ENCODE results near the gene PRKCE. TPM values are rescaled to one million over a fixed set of nuclear protein-coding genes. Genes with fewer than 3 reads are reported as not detected.

The PRKCE gene
- total RNA-seq, 1 experiment from 2014 or later: 1.3 TPM

GRCh38 chr2:46000660-46001059, 349.2 kb downstream of the PRKCE start:
- Histone ChIP-seq H3K4me1 (ENCODE audit: insufficient read depth, low read length) (0 out of 2 replicates have a peak, but pooled peaks cover 3% of the 10 kb centered on the region), H3K79me2 (ENCODE audit: insufficient read depth, low read length) (no peaks in the 10 kb centered on the region), H3K18ac (ENCODE audit: insufficient read length, low read depth, low read length) (no peak overlapping the region), H3K79me1 (ENCODE audit: insufficient read depth, low read depth, low read length, poor library complexity, severe bottlenecking) (no peaks in the 10 kb centered on the region), H2AK5ac (ENCODE audit: insufficient read length, low read length) (no peak overlapping the region), H2BK12ac (ENCODE audit: insufficient read length, low read depth, low read length) (no peak overlapping the region), H2BK20ac (ENCODE audit: low read depth, low read length, poor library complexity, severe bottlenecking) (no peak overlapping the region), H2BK5ac (ENCODE audit: insufficient read length, low read length) (no peak overlapping the region), H3K27ac (ENCODE audit: insufficient read length, low read depth, low read length) (no peak overlapping the region), H3K4me2 (ENCODE audit: insufficient read depth, insufficient read length, low read length) (no peak overlapping the region), H3K56ac (ENCODE audit: insufficient read length, low read depth, low read length) (no peak overlapping the region), H2BK120ac (ENCODE audit: low read depth, low read length, poor library complexity, severe bottlenecking) (no peak overlapping the region), H3K9me3 (ENCODE audit: control insufficient read depth, low read depth, low read length) (no peaks in the 10 kb centered on the region), H3K9ac (ENCODE audit: extremely low read depth, insufficient read length, low read length) (no peak overlapping the region), H4K91ac (ENCODE audit: insufficient read length, low read depth, low read length) (no peak overlapping the region), H3K4ac (ENCODE audit: low read depth, low read length) (no peak overlapping the region), H3K23me2 (ENCODE audit: insufficient read length, low read depth, low read length, poor library complexity, severe bottlenecking) (no peaks in the 10 kb centered on the region), H4K8ac (replicated peaks; ENCODE audit: insufficient read length, low read depth, low read length) (no peak overlapping the region), H2BK15ac (ENCODE audit: low read depth, low read length) (no peak overlapping the region), H3K23ac (ENCODE audit: insufficient read length, low read depth, low read length) (no peak overlapping the region), H3T11ph (ENCODE audit: low read length) (no peak overlapping the region), H3K27me3 (ENCODE audit: insufficient read depth, low read length) (no peaks in the 10 kb centered on the region), H4K20me1 (ENCODE audit: control insufficient read depth, insufficient read depth, insufficient read length) (no peaks in the 10 kb centered on the region), H4K5ac (ENCODE audit: insufficient read length, low read depth, low read length) (no peak overlapping the region), H3K14ac (ENCODE audit: insufficient read depth, low read length) (no peak overlapping the region), H2AFZ (ENCODE audit: low read length) (no peak overlapping the region)
- Mint-ChIP-seq H3K9me3 (no peaks in the 10 kb centered on the region), H3K36me3 (ENCODE audit: insufficient read depth in 1 of 3, low read depth in 3 of 3) (no peaks in the 10 kb centered on the region), H3K27me3 (ENCODE audit: low read depth) (no peaks in the 10 kb centered on the region; the same call in 1 of the 2 replicates), H3K4me3 (no peak overlapping the region), H3K4me1 (no peaks in the 10 kb centered on the region), H3K27ac (no peak overlapping the region)
- TF ChIP-seq, protein P1, sequence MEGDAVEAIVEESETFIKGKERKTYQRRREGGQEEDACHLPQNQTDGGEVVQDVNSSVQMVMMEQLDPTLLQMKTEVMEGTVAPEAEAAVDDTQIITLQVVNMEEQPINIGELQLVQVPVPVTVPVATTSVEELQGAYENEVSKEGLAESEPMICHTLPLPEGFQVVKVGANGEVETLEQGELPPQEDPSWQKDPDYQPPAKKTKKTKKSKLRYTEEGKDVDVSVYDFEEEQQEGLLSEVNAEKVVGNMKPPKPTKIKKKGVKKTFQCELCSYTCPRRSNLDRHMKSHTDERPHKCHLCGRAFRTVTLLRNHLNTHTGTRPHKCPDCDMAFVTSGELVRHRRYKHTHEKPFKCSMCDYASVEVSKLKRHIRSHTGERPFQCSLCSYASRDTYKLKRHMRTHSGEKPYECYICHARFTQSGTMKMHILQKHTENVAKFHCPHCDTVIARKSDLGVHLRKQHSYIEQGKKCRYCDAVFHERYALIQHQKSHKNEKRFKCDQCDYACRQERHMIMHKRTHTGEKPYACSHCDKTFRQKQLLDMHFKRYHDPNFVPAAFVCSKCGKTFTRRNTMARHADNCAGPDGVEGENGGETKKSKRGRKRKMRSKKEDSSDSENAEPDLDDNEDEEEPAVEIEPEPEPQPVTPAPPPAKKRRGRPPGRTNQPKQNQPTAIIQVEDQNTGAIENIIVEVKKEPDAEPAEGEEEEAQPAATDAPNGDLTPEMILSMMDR (conservative IDR thresholded peaks at IDR 0.05): no peak
- no CpG with 5 or more reads among the region's 5 CpGs for WGBS (ENCODE audit: extremely low coverage, insufficient read length, low lambda C conversion rate)
- no peak for DNase-seq
